ENCODE results near the gene BARHL1. TPM values are rescaled to one million over a fixed set of nuclear protein-coding genes. Genes with fewer than 3 reads are reported as not detected.

Gene BARHL1
- polyA plus RNA-seq, 1 donor (not counting 4 experiments of a cell fraction or from before 2014, with no cell fraction given) = not detected

DNA sequence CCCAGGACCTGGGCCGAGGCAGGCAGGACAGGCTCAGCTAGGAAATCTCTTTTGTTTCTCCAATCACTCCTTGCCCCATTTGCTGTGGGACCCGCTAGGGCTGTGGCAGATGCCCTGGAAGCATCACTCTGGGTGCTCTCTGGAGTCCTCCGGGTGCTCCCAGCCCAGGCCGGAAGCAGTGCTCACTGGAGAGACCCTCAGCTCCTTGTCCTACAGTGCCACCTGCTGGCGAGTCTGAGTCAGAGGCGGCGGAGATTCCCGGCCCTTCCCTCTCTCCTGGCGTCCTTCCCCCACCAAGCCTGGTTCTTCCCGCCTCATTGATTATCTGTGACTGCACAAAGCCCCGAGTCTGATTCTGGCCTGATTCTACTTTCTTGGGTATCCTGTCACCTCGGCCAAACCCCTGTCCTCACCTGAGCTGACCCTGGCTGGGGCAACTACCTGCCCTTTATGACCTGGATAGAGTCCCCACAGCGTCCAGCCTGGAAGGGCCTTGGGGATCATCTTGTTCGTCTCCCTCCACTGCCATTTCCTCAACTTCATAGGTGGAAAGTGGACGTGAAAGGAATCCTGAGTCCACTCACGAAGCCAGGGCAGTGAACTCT, 7.3 kb upstream of the BARHL1 start:
- Histone ChIP-seq H3K79me2 (ENCODE audit: control insufficient read depth, insufficient read depth, low read length) (no peaks in the 10 kb centered on the region), H3K4me2 (ENCODE audit: control insufficient read depth, extremely low read depth, insufficient read depth, low read depth, low read length) (no peak overlapping the region), H3K4me1 (ENCODE audit: control insufficient read depth, extremely low read depth, insufficient read depth, low read length) (no peaks in the 10 kb centered on the region), H3K27ac (ENCODE audit: control insufficient read depth, insufficient read depth, low read length) (no peak overlapping the region), H3K9me3 (ENCODE audit: control insufficient read depth, low read depth, low read length) (no peaks in the 10 kb centered on the region), H2AFZ (ENCODE audit: control insufficient read depth, low read length) (no peak overlapping the region), H4K20me1 (ENCODE audit: control insufficient read depth, extremely low read depth, insufficient read depth, low read length) (peaks cover 5% of the 10 kb centered on the region), H3K27me3 (ENCODE audit: control insufficient read depth, extremely low read depth, insufficient read depth, low read length) (peaks cover 52% of the 10 kb centered on the region), H3K4me3 (ENCODE audit: control insufficient read depth in 2 of 3, extremely low read depth in 1 of 3, insufficient read depth in 2 of 3, low read depth in 1 of 3, low read length in 3 of 3) (no peak overlapping the region), H3K9me1 (ENCODE audit: control insufficient read depth, extremely low read depth, insufficient read depth, low read length) (no peaks in the 10 kb centered on the region), H3K36me3 (ENCODE audit: control insufficient read depth in 2 of 2, extremely low read depth in 1 of 2, insufficient read depth in 2 of 2, low read length in 2 of 2) (no peaks in the 10 kb centered on the region), H3K9ac (ENCODE audit: control insufficient read depth, extremely low read depth, insufficient read depth, low read length) (no peak overlapping the region)
- peak; percentile 9 for FAIRE-seq
- dilution Hi-C loops (cut with MboI; ENCODE audit: extremely low pct_ligation_motif_present, low sequenced_read_pairs) = no loop called here
- TF ChIP-seq, protein P1, sequence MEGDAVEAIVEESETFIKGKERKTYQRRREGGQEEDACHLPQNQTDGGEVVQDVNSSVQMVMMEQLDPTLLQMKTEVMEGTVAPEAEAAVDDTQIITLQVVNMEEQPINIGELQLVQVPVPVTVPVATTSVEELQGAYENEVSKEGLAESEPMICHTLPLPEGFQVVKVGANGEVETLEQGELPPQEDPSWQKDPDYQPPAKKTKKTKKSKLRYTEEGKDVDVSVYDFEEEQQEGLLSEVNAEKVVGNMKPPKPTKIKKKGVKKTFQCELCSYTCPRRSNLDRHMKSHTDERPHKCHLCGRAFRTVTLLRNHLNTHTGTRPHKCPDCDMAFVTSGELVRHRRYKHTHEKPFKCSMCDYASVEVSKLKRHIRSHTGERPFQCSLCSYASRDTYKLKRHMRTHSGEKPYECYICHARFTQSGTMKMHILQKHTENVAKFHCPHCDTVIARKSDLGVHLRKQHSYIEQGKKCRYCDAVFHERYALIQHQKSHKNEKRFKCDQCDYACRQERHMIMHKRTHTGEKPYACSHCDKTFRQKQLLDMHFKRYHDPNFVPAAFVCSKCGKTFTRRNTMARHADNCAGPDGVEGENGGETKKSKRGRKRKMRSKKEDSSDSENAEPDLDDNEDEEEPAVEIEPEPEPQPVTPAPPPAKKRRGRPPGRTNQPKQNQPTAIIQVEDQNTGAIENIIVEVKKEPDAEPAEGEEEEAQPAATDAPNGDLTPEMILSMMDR (optimal IDR thresholded peaks at IDR 0.05 in 1 of 3, IDR thresholded peaks at IDR 0.05 in 1 of 3, conservative IDR thresholded peaks at IDR 0.05 in 1 of 3; ENCODE audit: extremely low read depth in 1 of 3, insufficient read depth in 2 of 3, low read length in 3 of 3) = peak; percentile 74 to 94 (median 90)
- TF ChIP-seq EZH2 (IDR thresholded peaks at IDR 0.05; ENCODE audit: low read length) = no peak
- no peak for DNase-seq (ENCODE audit: low read depth, low spot score)

DNA sequence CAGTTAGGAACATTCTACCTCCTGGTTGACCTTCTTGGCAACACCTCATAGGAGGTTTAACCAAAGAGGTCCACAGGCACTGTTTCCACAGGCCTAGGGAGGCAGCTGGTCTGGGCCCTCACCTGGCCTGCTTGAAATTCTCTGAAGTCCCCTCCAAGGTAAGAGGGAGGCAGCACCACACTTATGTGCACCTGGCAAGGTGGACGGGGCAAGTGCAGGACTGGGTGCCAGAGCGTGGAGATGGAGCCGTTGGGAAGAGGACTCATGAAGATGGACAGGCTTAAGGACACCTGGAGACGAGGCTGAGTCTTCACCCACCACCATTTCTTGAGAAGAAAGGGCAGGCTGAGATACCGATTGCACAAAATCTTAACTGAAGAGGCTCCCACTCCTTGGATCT, 6.6 kb upstream of the BARHL1 start:
- Histone ChIP-seq H3K4me1 (ENCODE audit: control insufficient read depth, extremely low read depth, insufficient read depth, low read length) (no peaks in the 10 kb centered on the region), H3K27me3 (ENCODE audit: control insufficient read depth, extremely low read depth, insufficient read depth, low read length) (peaks cover 59% of the 10 kb centered on the region), H3K9ac (ENCODE audit: control insufficient read depth, extremely low read depth, insufficient read depth, low read length) (no peak overlapping the region), H4K20me1 (ENCODE audit: control insufficient read depth, extremely low read depth, insufficient read depth, low read length) (peaks cover 6% of the 10 kb centered on the region), H2AFZ (ENCODE audit: control insufficient read depth, low read length) (no peak overlapping the region), H3K79me2 (ENCODE audit: control insufficient read depth, insufficient read depth, low read length) (no peaks in the 10 kb centered on the region), H3K9me3 (ENCODE audit: control insufficient read depth, low read depth, low read length) (no peaks in the 10 kb centered on the region), H3K4me3 (ENCODE audit: control insufficient read depth in 2 of 3, extremely low read depth in 1 of 3, insufficient read depth in 2 of 3, low read depth in 1 of 3, low read length in 3 of 3) (no peak overlapping the region), H3K9me1 (ENCODE audit: control insufficient read depth, extremely low read depth, insufficient read depth, low read length) (no peaks in the 10 kb centered on the region), H3K27ac (ENCODE audit: control insufficient read depth, insufficient read depth, low read length) (no peak overlapping the region), H3K36me3 (ENCODE audit: control insufficient read depth in 2 of 2, extremely low read depth in 1 of 2, insufficient read depth in 2 of 2, low read length in 2 of 2) (no peaks in the 10 kb centered on the region), H3K4me2 (ENCODE audit: control insufficient read depth, extremely low read depth, insufficient read depth, low read depth, low read length) (no peak overlapping the region)
- FAIRE-seq (no peak), DNase-seq (ENCODE audit: low read depth, low spot score) (no peak)
- dilution Hi-C loops (cut with MboI; ENCODE audit: extremely low pct_ligation_motif_present, low sequenced_read_pairs) = no loop called here
- TF ChIP-seq, protein P1 (optimal IDR thresholded peaks at IDR 0.05 in 1 of 3, IDR thresholded peaks at IDR 0.05 in 1 of 3, conservative IDR thresholded peaks at IDR 0.05 in 1 of 3; ENCODE audit: extremely low read depth in 1 of 3, insufficient read depth in 2 of 3, low read length in 3 of 3) = no peak
- no peak for TF ChIP-seq EZH2 (IDR thresholded peaks at IDR 0.05; ENCODE audit: low read length)
